Glutamatergic neuron (in vitro differentiated cells): Measurements from ENCODE around the gene SFI1. TPM values are rescaled to one million over a fixed set of nuclear protein-coding genes. Genes with fewer than 3 reads are reported as not detected.
"Not testable (repeated sequence)": the region's sequence is repeated elsewhere in the genome, so short reads cannot be mapped to it uniquely, and the experiment has no call there.

ENCODE experiments used
- DNase-seq: peaks from one replicate; pipeline ENCODE4 v3.0.0; 2022
- H3K27ac Mint-ChIP-seq: one replicate; pipeline ENCODE4 v1.8.0; 2020; ENCODE audit warnings: mild to moderate bottlenecking, mixed read lengths, inconsistent platforms; ENCODE audit not compliant: unreplicated experiment
- H3K27me3 Mint-ChIP-seq: one replicate; pipeline ENCODE4 v1.8.0; 2020; ENCODE audit warnings: mild to moderate bottlenecking, moderate library complexity, mixed read lengths, inconsistent platforms; ENCODE audit not compliant: unreplicated experiment
- H3K36me3 Mint-ChIP-seq: one replicate; pipeline ENCODE4 v1.8.0; 2020; ENCODE audit warnings: mild to moderate bottlenecking, mixed read lengths, inconsistent platforms; ENCODE audit not compliant: unreplicated experiment
- H3K4me1 Mint-ChIP-seq: one replicate; pipeline ENCODE4 v1.8.0; 2020; ENCODE audit warnings: mild to moderate bottlenecking, low read depth, mixed read lengths, inconsistent platforms; ENCODE audit not compliant: unreplicated experiment
- H3K4me3 Mint-ChIP-seq: one replicate; pipeline ENCODE4 v1.8.0; 2020; ENCODE audit warnings: mild to moderate bottlenecking, mixed read lengths, inconsistent platforms; ENCODE audit not compliant: unreplicated experiment
- H3K9me3 Mint-ChIP-seq: one replicate; pipeline ENCODE4 v1.8.0; 2020; ENCODE audit warnings: mild to moderate bottlenecking, moderate library complexity, mixed read lengths, inconsistent platforms; ENCODE audit not compliant: unreplicated experiment
- CTCF ChIP-seq: fragments of 200-600 bp; sonication (generic); IDR thresholded peaks from one replicate; pipeline ENCODE4 v1.5.0; 2021; ENCODE audit not compliant: partially characterized antibody, unreplicated experiment
- total RNA-seq: library from RNA; stranded (reverse); fragmentation: NEBNext Ultra II Directional; extraction: Animal tissue kit (Norgen Biotek cat#: 25700); gene quantifications from one replicate; pipeline ENCODE4 v1.2.1, GENCODE V29; 2021; ENCODE audit not compliant: unreplicated experiment

SFI1 gene
- total RNA-seq, 1 donor from 2014 or later, result 48.7 TPM

- DNase-seq, result no peak
These were observed 35.7 kb downstream of the SFI1 start for GRCh38 chr22:31532060-31532459.

GRCh38 chr22:31533374-31533773, 37.0 kb downstream of the SFI1 start:
- H3K27me3 Mint-ChIP-seq, result no peaks in the 10 kb centered on the region
- H3K36me3 Mint-ChIP-seq, result no peaks in the 10 kb centered on the region
- no peak overlapping the region for H3K4me3 Mint-ChIP-seq
- DNase-seq, result no peak
- H3K9me3 Mint-ChIP-seq, result no peaks in the 10 kb centered on the region
- H3K27ac Mint-ChIP-seq, result no peak overlapping the region
- no peak for TF ChIP-seq CTCF
- H3K4me1 Mint-ChIP-seq, result peaks cover 3% of the 10 kb centered on the region

More at GRCh38 chr22:31532060-31532459, 35.7 kb downstream of the SFI1 start:
- Mint-ChIP-seq H3K27me3 (no peaks in the 10 kb centered on the region), H3K9me3 (no peaks in the 10 kb centered on the region), H3K27ac (no peak overlapping the region), H3K4me1 (peaks cover 3% of the 10 kb centered on the region), H3K36me3 (no peaks in the 10 kb centered on the region), H3K4me3 (no peak overlapping the region)
- no peak for TF ChIP-seq CTCF

DNA sequence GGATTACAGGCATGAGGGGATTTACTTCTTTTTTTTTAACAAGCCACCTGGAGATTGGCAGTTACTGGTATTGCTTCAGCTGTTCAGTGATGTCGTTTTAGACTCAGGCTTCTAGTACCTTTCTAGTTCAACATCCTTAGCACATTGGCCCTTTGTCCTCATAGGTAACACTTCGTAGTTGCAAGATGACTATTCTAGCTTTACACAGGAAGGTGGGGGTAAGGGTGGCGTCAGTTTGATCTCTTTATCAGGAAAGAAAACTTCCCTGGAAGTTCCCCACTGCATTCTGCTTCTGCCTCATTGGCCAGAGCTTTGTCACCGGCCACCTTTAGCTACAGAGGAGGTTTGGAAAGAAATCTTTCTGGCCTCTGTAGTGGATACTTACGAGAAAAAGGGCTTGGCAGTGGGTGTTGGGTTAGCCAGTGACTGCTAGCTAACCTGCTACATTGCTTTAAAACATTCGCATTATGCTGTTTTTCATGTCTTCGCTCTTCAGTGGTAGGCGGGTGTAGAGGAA, 40.7 kb downstream of the SFI1 start:
- no peak for TF ChIP-seq CTCF
- Mint-ChIP-seq H3K4me3 (no peak overlapping the region), H3K4me1 (peaks cover 3% of the 10 kb centered on the region), H3K27me3 (no peaks in the 10 kb centered on the region), H3K9me3 (no peaks in the 10 kb centered on the region), H3K36me3 (no peaks in the 10 kb centered on the region), H3K27ac (no peak overlapping the region)
- DNase-seq, result no peak

- Mint-ChIP-seq H3K9me3 (no peaks in the 10 kb centered on the region), H3K36me3 (no peaks in the 10 kb centered on the region), H3K4me3 (no peak overlapping the region), H3K4me1 (peaks cover 3% of the 10 kb centered on the region), H3K27ac (no peak overlapping the region), H3K27me3 (no peaks in the 10 kb centered on the region)
- no peak for TF ChIP-seq CTCF
- no peak for DNase-seq
These were observed 42.5 kb downstream of the SFI1 start for GRCh38 chr22:31538815-31539214.

GRCh38 chr22:31540166-31540565, 43.8 kb downstream of the SFI1 start:
- not testable (repeated sequence) for H3K27me3 Mint-ChIP-seq, H3K9me3 Mint-ChIP-seq, H3K27ac Mint-ChIP-seq, H3K4me3 Mint-ChIP-seq, DNase-seq, H3K4me1 Mint-ChIP-seq, H3K36me3 Mint-ChIP-seq
